Ammon's horn (tissue), 1 donor: ENCODE data around the gene MICOS13.

ENCODE experiments used
- DNase-seq: peaks from one replicate; pipeline ENCODE4 v3.0.0-alpha.2; 2016; ENCODE audit warnings: low spot score

MICOS13 gene

GRCh38 chr19:5628461-5628860 lies 51.9 kb downstream of the MICOS13 start:
- DNase-seq, result no peak
